GM19239 (cell line): Measurements from ENCODE around the gene GPR158.

ENCODE experiments used
- DNase-seq: peaks from one replicate; pipeline ENCODE4 v3.0.0; 2011; ENCODE audit warnings: low spot score; ENCODE audit not compliant: insufficient read length
- FAIRE-seq: peaks from 2 replicates; lab custom pipeline; 2011; peaks lifted over from hg19 to GRCh38; lab: Jason Lieb, UNC

Gene GPR158

DNA sequence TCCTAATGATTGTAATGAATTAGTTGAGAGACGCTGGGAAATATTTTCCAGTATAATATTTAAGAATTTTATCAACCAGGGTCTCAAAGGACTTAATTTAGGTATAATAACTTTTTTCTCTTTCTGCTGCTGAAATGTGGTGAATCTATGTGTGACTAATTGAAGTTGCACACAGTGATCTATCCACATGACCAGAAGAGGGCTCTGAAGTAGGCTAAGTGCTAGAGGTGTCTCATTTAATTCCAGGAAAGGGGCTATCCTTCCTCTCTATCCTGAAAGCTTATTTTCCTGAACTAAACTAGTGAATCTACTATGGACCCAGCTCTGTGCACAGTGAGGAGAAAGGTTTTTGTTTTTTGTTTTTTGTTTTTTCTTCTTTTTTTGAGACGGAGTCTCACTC lies 464.8 kb downstream of the GPR158 start:
- DNase-seq, result no peak
- no peak for FAIRE-seq

DNA sequence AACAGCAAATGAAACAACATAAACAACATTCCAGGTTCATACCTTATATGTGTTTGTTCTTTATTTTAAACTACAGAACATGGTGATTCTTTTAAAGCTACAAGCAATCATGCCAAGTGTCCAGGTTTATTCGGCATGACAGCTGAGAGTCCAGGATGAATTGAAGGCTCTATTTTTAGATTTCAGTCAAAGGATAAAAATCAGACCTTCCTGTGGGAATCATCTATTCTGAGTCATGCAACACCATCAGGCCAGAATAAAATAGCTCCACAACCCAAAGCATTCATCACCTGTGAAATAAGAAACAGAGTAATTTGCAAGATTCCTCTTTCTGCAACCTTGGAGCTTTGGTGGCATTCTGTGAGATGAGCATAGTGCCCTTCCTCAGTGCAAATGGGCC lies 466.8 kb downstream of the GPR158 start:
- DNase-seq, result no peak
- no peak for FAIRE-seq

DNA sequence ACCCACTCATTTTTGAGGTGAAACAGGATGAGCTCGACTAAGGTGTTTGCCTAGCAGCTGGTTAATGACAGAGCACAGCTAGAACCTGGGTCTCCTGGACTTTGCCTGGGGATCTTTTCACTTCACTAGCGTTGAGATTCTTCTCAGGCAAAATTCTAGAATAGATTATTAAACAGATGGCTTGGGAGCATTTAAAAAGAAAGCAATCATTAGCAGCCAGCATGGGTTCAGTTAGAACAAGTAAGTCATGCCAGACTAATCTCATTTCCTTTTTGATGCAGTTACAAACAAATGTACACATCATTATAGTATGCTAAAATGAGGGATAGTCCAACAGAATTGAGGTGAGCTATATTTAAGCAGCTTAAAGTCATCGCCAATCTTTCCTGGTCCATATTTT lies 467.9 kb downstream of the GPR158 start:
- no peak for DNase-seq
- FAIRE-seq, result no peak

DNA sequence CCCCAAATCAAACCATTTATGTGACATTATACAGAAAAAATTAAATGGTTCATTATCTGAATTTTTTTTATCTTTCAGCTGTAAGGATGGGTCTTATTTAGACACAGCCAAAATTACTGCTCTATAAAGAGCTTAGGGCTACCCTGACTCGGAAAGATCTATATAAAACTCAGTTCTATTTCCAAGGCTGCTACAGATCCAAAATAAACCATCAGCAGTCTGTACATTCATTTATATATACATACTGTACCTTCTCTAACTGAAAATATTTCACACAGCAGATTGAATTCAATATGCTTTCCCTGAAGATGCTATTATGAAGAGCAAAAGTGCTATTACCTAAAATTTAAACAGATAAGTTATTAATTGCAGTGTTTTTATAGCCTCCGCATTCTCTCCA lies 471.6 kb downstream of the GPR158 start:
- FAIRE-seq, result no peak
- no peak for DNase-seq

DNA sequence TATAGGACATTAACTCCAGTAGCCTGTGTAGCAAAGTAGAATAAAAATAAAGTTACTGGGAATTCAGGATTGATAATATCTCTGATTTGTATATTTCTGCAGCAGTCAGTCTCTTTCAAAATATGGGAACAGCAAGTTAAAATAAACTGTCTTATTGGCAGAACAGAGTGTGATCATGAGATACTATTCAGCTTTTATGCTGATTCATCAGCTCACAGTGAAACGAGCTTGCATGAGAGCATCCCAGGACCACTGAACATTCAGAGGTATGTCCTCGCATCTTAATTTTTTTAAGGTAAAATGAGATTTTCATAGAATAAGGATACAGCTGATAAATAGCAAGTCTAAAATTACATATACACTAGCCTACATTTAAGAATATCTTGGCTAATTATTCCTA lies 476.7 kb downstream of the GPR158 start:
- FAIRE-seq (no peak), DNase-seq (no peak)
